HEK293T (cell line): ENCODE results near the gene CHMP2B.
A peak's percentile ranks its signal among the peaks of the same experiment; 100 is the strongest.

Experiments used
- CTCF ChIA-PET: fragments of 350-600 bp; formaldehyde crosslinking; extraction: SDS; loops from one replicate; lab custom pipeline; 2021; ENCODE audit warnings: antibody characterized with exemption, inconsistent platforms; lab: Yijun Ruan, JAX
- POLR2A ChIA-PET: fragments of 350-600 bp; formaldehyde crosslinking; extraction: SDS; loops from one replicate; lab custom pipeline; 2020; ENCODE audit warnings: antibody characterized with exemption, inconsistent platforms; lab: Yijun Ruan, JAX
- DNase-seq: peaks from one replicate; pipeline ENCODE4 v3.0.0; 2012; ENCODE audit warnings: mixed read lengths; ENCODE audit errors: extremely low spot score
- ARNT ChIP-seq: fragments of 450-650 bp; IDR thresholded peaks from 2 replicates; pipeline ENCODE4 v1.6.1; 2017; ENCODE audit warnings: mild to moderate bottlenecking
- BHLHE40 ChIP-seq: fragments of 450-650 bp; IDR thresholded peaks from 2 replicates; pipeline ENCODE4 v1.6.1; 2016; ENCODE audit warnings: mild to moderate bottlenecking, moderate library complexity, borderline replicate concordance
- CTBP1 ChIP-seq: fragments of 450-650 bp; IDR thresholded peaks from 2 replicates; pipeline ENCODE4 v1.6.1; 2016; ENCODE audit warnings: borderline replicate concordance
- ELF4 ChIP-seq: fragments of 450-650 bp; IDR thresholded peaks from 2 replicates; pipeline ENCODE4 v1.6.1; 2017; ENCODE audit warnings: antibody characterized with exemption
- FOXA1 ChIP-seq: fragments of 450-650 bp; IDR thresholded peaks from 2 replicates; pipeline ENCODE4 v1.6.1; 2016; ENCODE audit warnings: mild to moderate bottlenecking
- FOXK2 ChIP-seq: fragments of 450-650 bp; IDR thresholded peaks from 2 replicates; pipeline ENCODE4 v1.6.1; 2016; ENCODE audit warnings: mild to moderate bottlenecking
- FOXM1 ChIP-seq: fragments of 450-650 bp; IDR thresholded peaks from 2 replicates; pipeline ENCODE4 v1.6.1; 2017; ENCODE audit warnings: mild to moderate bottlenecking, borderline replicate concordance
- HDGF ChIP-seq: fragments of 450-650 bp; IDR thresholded peaks from 2 replicates; pipeline ENCODE4 v1.6.1; 2017; ENCODE audit warnings: antibody characterized with exemption, borderline replicate concordance
- L3MBTL2 ChIP-seq: fragments of 450-650 bp; conservative IDR thresholded peaks from 2 replicates; pipeline ENCODE4 v1.6.1; 2016; ENCODE audit warnings: mild to moderate bottlenecking
- LEF1 ChIP-seq: fragments of 450-650 bp; IDR thresholded peaks from 2 replicates; pipeline ENCODE4 v1.6.1; 2017; ENCODE audit warnings: mild to moderate bottlenecking, borderline replicate concordance
- NFRKB ChIP-seq: fragments of 450-650 bp; IDR thresholded peaks from 2 replicates; pipeline ENCODE4 v1.6.1; 2016; ENCODE audit warnings: mild to moderate bottlenecking, moderate library complexity
- SP1 ChIP-seq: fragments of 450-650 bp; IDR thresholded peaks from 2 replicates; pipeline ENCODE4 v1.6.1; 2017
- SUZ12 ChIP-seq: fragments of 450-650 bp; IDR thresholded peaks from 2 replicates; pipeline ENCODE4 v1.6.1; 2016; ENCODE audit warnings: mild to moderate bottlenecking
- TARDBP ChIP-seq: fragments of 450-650 bp; IDR thresholded peaks from 2 replicates; pipeline ENCODE4 v1.6.1; 2016
- ZNF384 ChIP-seq: fragments of 450-650 bp; IDR thresholded peaks from 2 replicates; pipeline ENCODE4 v1.6.1; 2016
- TF ChIP-seq, protein P1 (sequence below): fragments of 450-650 bp; IDR thresholded peaks from 2 replicates; pipeline ENCODE4 v1.6.1; 2016

The CHMP2B gene, protein sequence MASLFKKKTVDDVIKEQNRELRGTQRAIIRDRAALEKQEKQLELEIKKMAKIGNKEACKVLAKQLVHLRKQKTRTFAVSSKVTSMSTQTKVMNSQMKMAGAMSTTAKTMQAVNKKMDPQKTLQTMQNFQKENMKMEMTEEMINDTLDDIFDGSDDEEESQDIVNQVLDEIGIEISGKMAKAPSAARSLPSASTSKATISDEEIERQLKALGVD

DNA sequence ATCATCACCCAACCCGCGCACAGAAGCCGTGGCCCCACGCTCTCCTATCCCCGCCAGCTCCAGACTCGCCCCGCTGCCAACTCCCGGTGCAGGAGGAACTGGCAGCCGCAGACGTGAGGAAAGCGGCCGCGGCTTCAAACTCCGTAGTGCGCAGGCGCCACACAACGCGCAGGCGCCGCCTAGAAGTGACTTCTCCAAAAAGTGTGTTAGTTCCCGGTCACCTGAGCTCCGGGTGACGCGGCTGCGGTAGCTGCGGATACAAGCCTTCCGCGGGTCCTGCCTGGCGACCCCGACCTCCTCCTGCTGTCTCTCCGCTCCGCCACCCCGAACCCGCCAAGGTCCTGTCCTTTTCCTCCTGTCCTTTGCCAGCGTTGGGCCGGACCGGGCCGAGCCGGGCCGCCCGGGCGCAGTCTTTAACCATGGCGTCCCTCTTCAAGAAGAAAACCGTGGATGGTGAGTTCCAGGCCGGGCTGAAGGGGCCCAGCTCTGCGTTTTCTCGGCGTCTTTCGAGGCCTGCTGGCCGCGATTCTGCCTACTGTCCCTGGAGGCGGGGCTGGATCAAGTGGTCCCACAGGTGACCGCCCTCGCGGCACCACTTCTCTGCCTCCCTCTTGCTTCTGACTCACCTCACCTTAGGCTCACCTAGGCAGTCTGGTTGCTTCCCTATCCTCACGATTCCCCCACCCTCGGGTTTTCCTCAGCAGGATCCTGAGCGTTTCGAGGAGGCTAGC, at the start of gene CHMP2B:
TSS of gene CHMP2B (plus strand) at position 206 of the 731 bp plus-strand sequence. CDS start at position 420, 214 bp downstream.
- ChIA-PET POLR2A (interaction anchor here (0.6 to 1.5 kb wide), 11 partner anchors 14 to 922 kb away, joined by 3 to 5 read pairs (median 3); partner anchors contain the start of genes CGGBP1, POU1F1 and VGLL3), CTCF (interaction anchor here (0.7 to 1.1 kb wide), 2 partner anchors 22 to 33 kb away, joined by 3 read pairs; no protein-coding TSS in a partner anchor)
- TF ChIP-seq SP1 (no peak), ELF4 (no peak), CTBP1 (no peak), NFRKB (no peak), ARNT (no peak), FOXM1 (no peak), FOXK2 (no peak), ZNF384 (no peak), SUZ12 (no peak), TARDBP (no peak), BHLHE40 (no peak), LEF1 (no peak), HDGF (no peak), FOXA1 (no peak), L3MBTL2 (no peak; the same call in 1 of the 2 replicates)
- TF ChIP-seq, protein P1, sequence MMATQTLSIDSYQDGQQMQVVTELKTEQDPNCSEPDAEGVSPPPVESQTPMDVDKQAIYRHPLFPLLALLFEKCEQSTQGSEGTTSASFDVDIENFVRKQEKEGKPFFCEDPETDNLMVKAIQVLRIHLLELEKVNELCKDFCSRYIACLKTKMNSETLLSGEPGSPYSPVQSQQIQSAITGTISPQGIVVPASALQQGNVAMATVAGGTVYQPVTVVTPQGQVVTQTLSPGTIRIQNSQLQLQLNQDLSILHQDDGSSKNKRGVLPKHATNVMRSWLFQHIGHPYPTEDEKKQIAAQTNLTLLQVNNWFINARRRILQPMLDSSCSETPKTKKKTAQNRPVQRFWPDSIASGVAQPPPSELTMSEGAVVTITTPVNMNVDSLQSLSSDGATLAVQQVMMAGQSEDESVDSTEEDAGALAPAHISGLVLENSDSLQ: no peak; the same call in none of the 2 replicates
- DNase-seq: peak; percentile 90

DNA sequence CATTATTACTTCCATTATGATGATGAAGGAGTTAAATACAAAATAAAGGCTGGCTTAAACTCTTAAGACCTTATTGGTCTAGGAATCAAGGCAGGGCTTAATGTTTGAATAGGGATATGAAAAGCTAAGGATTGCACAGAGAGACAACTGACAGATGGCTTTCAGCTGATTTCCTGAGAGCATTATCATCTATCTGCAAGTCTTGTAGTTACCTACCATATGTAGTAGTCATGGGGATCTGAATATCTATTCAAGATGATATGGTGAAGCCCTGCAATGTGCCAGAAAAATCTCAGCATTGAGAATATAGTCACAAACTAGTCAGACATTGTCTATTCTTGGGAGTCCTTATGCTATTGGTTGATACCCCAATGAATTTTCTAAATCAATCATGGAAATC, 47.5 kb upstream of the CHMP2B start:
- DNase-seq: no peak
- CTCF ChIA-PET: interaction anchor here (0.6 kb wide), 1 partner anchor 22 kb away, joined by 3 read pairs; no protein-coding TSS in a partner anchor
- POLR2A ChIA-PET: no interaction called here

DNA sequence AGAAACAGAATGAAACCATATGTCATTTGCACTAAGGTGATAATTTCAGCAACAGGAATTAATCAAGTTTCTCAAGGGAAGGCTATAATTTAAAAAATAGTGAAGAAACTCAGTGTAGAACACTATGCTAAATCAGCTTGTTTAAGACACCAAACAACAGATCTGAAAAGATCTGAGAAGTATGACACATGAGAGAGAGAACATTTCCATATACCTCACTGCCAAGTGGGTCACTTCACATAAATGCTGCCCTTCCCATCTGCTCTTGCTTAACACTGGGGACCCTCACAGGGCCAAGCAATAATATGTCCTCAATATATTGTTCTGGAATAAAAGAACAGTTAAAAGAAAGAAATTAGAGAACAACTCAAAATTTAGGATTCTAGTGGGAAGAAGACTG, 45.6 kb upstream of the CHMP2B start:
- POLR2A ChIA-PET: no interaction called here
- CTCF ChIA-PET: no interaction called here
- TF ChIP-seq NFRKB (no peak), ZNF384 (no peak), ARNT (no peak), TARDBP (no peak), L3MBTL2 (no peak), LEF1 (no peak), FOXM1 (no peak), SP1 (no peak), BHLHE40 (no peak), SUZ12 (no peak), ELF4 (no peak), HDGF (no peak)
- TF ChIP-seq, protein P1: no peak
- DNase-seq: no peak

More for the DNA sequence above, 47.5 kb upstream of the CHMP2B start:
- TF ChIP-seq LEF1 (no peak), CTBP1 (no peak), ZNF384 (no peak), FOXK2 (no peak), FOXM1 (no peak), L3MBTL2 (no peak), ELF4 (no peak), NFRKB (no peak), SUZ12 (no peak), ARNT (no peak), TARDBP (no peak), HDGF (no peak), FOXA1 (no peak), SP1 (no peak)
- TF ChIP-seq, protein P1: no peak

DNA sequence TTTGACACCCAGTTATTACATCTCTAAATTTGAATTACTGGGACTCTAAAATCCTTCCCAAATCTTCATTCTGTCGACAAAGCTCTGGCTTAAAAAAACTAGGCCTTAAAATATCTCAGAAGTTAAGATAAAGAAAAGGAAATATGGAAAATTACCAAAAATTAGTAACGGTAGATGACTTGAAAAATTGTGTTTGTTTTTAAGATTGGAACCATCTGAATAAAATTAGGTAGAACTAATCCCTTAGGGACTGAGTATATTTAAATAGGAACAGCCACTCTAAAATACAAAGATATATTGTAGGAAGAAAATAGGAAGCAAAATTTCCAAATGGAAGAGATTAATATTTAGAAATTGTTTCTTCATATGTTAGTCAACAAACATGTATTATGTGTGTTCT, 45.1 kb upstream of the CHMP2B start:
- CTCF ChIA-PET: no interaction called here
- POLR2A ChIA-PET: no interaction called here
- TF ChIP-seq L3MBTL2: no peak
- no peak for TF ChIP-seq CTBP1
- no peak for TF ChIP-seq FOXM1
- TF ChIP-seq ARNT: no peak
- no peak for TF ChIP-seq BHLHE40
- TF ChIP-seq TARDBP: no peak
- TF ChIP-seq FOXA1: no peak
- TF ChIP-seq ZNF384: no peak
- no peak for TF ChIP-seq ELF4
- TF ChIP-seq SP1: no peak
- TF ChIP-seq HDGF: no peak
- DNase-seq: no peak

DNA sequence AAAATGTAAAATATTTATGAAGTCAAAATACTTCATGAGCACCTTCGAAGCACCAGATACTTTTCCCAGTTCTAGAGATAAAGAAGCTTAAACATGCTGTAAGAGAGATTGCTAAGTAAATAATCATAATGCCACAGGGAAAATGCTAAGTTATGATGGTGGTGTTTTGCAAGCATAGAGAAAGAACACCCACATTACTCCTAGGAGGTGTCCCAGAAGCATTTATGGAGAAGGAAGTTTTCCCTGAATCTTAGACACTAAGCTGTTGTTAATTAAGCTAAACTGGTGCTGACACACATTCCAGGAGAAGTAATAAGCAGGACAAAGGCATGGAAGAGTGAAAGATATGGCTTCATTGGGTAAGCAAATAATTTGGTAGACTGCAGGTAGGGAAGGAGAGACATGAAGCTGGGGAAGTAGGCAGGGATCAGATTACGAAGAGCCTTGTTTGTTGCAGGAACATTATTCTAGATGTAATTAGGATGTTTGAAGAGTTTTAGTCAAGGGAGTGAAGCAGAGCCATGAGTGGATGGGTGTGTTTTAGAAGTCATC, 40.4 kb upstream of the CHMP2B start:
- ChIA-PET POLR2A (interaction anchor here (1.3 kb wide), 1 partner anchor 40 kb away, joined by 3 read pairs; the partner anchor contains the start of gene CHMP2B), CTCF (no interaction called here)
- TF ChIP-seq FOXK2 (no peak), HDGF (no peak), FOXM1 (no peak), FOXA1 (no peak), LEF1 (no peak), SP1 (no peak), ARNT (no peak), ELF4 (no peak), L3MBTL2 (no peak), ZNF384 (no peak), BHLHE40 (no peak)
- TF ChIP-seq, protein P1: no peak
- no peak for DNase-seq
